SU-DHL-6 (cell line): ENCODE data around the gene TMEM171.

ENCODE experiments used
- CTCF ChIP-seq: fragments of 200-600 bp; sonication (generic); IDR thresholded peaks from one replicate; pipeline ENCODE4 v1.5.1; 2017; ENCODE audit warnings: antibody characterized with exemption, mild to moderate bottlenecking, low read length, moderate library complexity; ENCODE audit not compliant: insufficient read depth, poor library complexity, severe bottlenecking
- EZH2phosphoT487 ChIP-seq: fragments of 200-600 bp; sonication (generic), shearing (Covaris generic); conservative IDR thresholded peaks from 2 replicates; pipeline ENCODE4 v1.6.1; 2018; ENCODE audit warnings: mild to moderate bottlenecking, antibody characterized with exemption, low read length, moderate library complexity, mixed read lengths

- TF ChIP-seq CTCF (no peak), EZH2phosphoT487 (no peak)
Measured at GRCh38 chr5:73140801-73141200, 20.4 kb downstream of the TMEM171 start.
